GM08714 (cell line): ENCODE data around the gene SLC36A2.

Source experiments
- H3K4me3 ChIP-seq: fragments of 200-500 bp; sonication (Bioruptor generic); 2 replicates; pipeline ENCODE4 v1.5.1; 2014; ENCODE audit warnings: mild to moderate bottlenecking, low read length, inconsistent platforms
- ZNF274 ChIP-seq: IDR thresholded peaks from 2 replicates; pipeline ENCODE4 v1.6.1; 2012; ENCODE audit warnings: mild to moderate bottlenecking, low read depth, low read length

Gene SLC36A2

DNA sequence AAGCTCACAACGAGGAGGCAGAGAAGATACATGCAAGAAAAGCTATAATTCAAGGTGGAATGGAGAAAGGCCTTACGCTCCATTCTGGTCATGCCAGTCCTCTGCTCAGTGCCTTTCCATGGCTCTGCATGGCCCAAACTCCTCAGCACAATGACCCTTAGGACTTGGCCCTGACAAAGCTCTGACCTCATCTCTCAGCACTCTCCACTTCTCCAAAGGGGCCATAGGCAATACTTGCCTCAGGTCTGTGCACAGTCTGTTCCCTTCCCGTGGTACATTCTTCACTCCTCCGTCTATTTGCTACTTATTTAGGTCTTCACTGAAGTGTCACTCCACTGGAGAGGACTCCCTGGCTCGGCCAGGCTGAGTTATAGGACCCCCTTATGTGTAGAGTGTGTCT, 68.5 kb downstream of the SLC36A2 start:
- no peak overlapping the region for H3K4me3 ChIP-seq
- TF ChIP-seq ZNF274: no peak

DNA sequence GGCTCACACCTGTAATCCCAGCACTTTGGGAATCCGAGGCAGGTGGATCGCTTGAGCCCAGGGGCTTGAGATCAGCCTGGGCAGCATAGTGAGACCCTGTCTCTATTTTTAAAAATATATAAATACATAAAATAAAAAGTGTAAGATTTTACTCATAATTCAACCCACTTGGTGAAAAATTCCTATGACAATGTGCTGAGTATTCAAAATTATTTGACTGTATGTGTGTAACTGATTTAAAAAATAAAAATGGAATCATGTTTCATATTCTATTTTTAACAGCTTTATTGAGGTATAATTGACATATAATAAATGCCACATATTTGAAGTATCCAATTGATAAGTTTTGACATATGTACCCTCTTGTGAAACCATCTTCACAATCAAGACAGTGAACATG, 71.6 kb downstream of the SLC36A2 start:
- TF ChIP-seq ZNF274: no peak
- no peak overlapping the region for H3K4me3 ChIP-seq

DNA sequence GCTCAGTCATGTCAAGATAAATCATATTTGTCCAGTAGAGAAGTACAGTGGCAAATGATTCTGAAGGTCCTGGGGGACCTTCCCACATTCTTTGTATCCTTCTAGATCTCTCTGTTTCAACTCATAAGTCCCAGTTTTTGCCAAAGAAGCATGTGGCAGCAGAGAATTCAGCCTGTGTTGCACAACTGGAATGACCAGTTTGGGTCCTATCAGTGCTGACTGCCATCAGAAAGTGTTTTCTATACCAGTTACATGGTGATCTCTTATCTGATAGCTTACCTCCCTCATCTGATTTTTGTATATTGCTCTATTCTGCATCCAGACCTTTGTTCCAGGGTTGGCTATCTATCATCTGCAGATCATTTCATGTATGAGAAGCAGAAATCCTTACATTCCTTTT, 72.7 kb downstream of the SLC36A2 start:
- TF ChIP-seq ZNF274: no peak
- H3K4me3 ChIP-seq: no peak overlapping the region

DNA sequence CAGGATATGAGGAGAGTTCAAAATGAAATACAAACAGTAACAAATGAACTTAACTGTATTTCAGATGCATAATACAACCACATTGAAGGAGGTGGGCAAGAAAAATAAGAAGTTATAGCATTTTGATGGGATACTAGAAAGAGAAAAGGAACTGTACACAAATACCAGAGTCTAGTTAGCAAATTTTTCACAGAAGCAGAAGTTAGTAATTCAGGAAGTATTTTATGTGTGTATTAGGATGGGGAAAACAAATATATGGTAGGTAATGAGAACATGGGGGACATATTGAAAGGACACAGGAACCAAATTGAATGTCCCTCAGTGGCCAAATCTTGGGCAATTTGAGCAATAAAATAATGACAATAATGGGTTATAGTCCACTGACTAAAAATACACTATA, 76.0 kb downstream of the SLC36A2 start:
- TF ChIP-seq ZNF274: no peak
- no peak overlapping the region for H3K4me3 ChIP-seq

DNA sequence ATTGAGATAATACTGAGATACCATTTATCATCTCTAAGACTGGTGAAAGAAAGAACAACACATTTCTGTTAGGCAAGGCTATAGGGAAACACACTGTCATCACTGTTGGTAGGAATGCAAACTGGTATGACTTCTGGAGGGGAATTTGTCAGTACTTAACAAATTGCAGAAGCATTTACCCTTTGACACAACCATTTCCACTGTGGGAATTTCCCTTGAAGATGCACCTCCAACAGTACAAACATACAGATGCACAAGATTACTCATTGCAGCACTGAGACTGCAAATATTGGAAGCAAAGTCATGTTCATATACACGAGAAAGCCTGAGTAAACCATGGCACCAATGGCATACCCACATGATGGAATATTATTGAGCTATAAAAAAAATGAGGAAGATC, 76.8 kb downstream of the SLC36A2 start:
- TF ChIP-seq ZNF274: no peak
- no peak overlapping the region for H3K4me3 ChIP-seq

DNA sequence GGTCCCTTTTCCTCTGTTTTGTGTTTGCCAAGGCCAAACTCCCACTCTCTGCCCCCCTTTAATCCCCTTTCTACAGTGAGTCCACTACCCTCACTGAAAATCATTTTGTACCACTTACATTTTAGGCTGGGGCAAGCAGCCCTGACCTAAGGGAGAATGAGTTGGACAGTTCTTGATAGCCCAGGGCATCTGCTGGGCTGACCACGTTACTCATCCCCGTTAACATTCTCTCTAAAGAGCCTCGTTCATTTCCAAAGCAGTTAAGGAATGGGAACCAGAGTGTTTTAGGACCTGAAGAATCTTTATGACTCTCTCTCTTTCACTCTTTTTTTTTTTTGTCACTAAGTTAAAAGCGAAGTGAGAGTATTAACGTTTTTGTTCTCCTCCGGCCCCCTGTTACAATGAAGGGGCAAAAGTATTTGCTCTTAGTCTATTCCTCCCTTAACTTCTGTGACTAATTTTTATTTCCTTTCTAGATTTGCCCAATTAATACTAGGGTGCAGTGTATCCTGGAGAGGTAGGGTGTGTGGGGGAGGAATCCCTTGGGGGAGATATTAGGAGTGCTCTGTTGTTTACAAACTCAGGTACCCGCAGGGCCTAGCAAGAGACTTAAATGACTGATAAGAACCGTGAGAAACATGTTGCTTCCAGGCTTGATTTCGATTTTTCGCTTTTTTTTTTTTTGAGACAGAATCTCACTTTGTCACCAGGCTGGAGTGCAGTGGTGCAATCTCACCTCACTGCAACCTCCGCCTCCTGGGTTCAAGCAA, 79.7 kb downstream of the SLC36A2 start:
- no peak for TF ChIP-seq ZNF274
- no peak overlapping the region for H3K4me3 ChIP-seq
